SK-N-SH treated with all-trans-retinoic acid at 6 μM for 48 hours (cell line): ENCODE measurements around the gene SPATA12.

Experiments
- ATAC-seq: fragments of 200-7000 bp; cut with Tn5 transposase; 3 replicates; pipeline ENCODE4 v1.9.1; 2020; ENCODE audit warnings: mild to moderate bottlenecking, moderate library complexity
- ARNTL ChIP-seq: fragments of 450-650 bp; formaldehyde crosslinking; IDR thresholded peaks from 2 replicates; pipeline ENCODE4 v1.5.0; 2020; ENCODE audit warnings: low read depth, mild to moderate bottlenecking, moderate library complexity, borderline replicate concordance
- BACH2 ChIP-seq: fragments of 250-450 bp; sonication (Bioruptor Pico); IDR thresholded peaks from 2 replicates; pipeline ENCODE4 v1.9.0; 2021; ENCODE audit warnings: mild to moderate bottlenecking, borderline replicate concordance
- CREB5 ChIP-seq: fragments of 250-450 bp; sonication (Bioruptor Pico); IDR thresholded peaks from 2 replicates; pipeline ENCODE4 v1.5.1; 2020; ENCODE audit warnings: low read depth, mild to moderate bottlenecking, moderate library complexity
- CSDC2 ChIP-seq: fragments of 250-450 bp; sonication (Bioruptor Pico); IDR thresholded peaks from 2 replicates; pipeline ENCODE4 v1.5.0; 2020; ENCODE audit warnings: mild to moderate bottlenecking, moderate library complexity
- CSRNP3 ChIP-seq: fragments of 250-450 bp; sonication (Bioruptor Pico); IDR thresholded peaks from 2 replicates; pipeline ENCODE4 v1.5.1; 2021; ENCODE audit warnings: mild to moderate bottlenecking, moderate library complexity
- ESRRG ChIP-seq: fragments of 250-450 bp; sonication (Bioruptor Pico); IDR thresholded peaks from 2 replicates; pipeline ENCODE4 v1.6.1; 2021; ENCODE audit warnings: mild to moderate bottlenecking
- ISL1 ChIP-seq: fragments of 250-450 bp; sonication (Bioruptor Pico); IDR thresholded peaks from 2 replicates; pipeline ENCODE4 v2.1.2; 2022; ENCODE audit warnings: mild to moderate bottlenecking, moderate library complexity
- OSR1 ChIP-seq: fragments of 250-450 bp; sonication (Bioruptor Pico); IDR thresholded peaks from 2 replicates; pipeline ENCODE4 v1.8.0; 2022; ENCODE audit warnings: moderate library complexity, mild to moderate bottlenecking, inconsistent platforms
- PATZ1 ChIP-seq: fragments of 250-450 bp; sonication (Bioruptor Pico); IDR thresholded peaks from 2 replicates; pipeline ENCODE4 v1.8.0; 2020; ENCODE audit warnings: mild to moderate bottlenecking, moderate library complexity, borderline replicate concordance
- POU6F1 ChIP-seq: fragments of 250-450 bp; sonication (Bioruptor Pico); IDR thresholded peaks from 2 replicates; pipeline ENCODE4 v1.8.0; 2021; ENCODE audit warnings: low read depth, mild to moderate bottlenecking, moderate library complexity, borderline replicate concordance
- PPARA ChIP-seq: fragments of 250-450 bp; sonication (Bioruptor Pico); IDR thresholded peaks from 2 replicates; pipeline ENCODE4 v1.5.0; 2020; ENCODE audit warnings: mild to moderate bottlenecking, borderline replicate concordance
- RARB ChIP-seq: fragments of 250-450 bp; sonication (Bioruptor Pico); IDR thresholded peaks from 2 replicates; pipeline ENCODE4 v1.8.0; 2021; ENCODE audit warnings: mild to moderate bottlenecking, moderate library complexity
- SNAI2 ChIP-seq: fragments of 250-450 bp; sonication (Bioruptor Pico); IDR thresholded peaks from 2 replicates; pipeline ENCODE4 v1.5.0; 2020; ENCODE audit warnings: mild to moderate bottlenecking, moderate library complexity
- TCF4 ChIP-seq: fragments of 250-450 bp; sonication (Bioruptor Pico); IDR thresholded peaks from 2 replicates; pipeline ENCODE4 v1.8.0; 2021; ENCODE audit warnings: mild to moderate bottlenecking, moderate library complexity, borderline replicate concordance
- TOX ChIP-seq: fragments of 250-450 bp; sonication (Bioruptor Pico); IDR thresholded peaks from 2 replicates; pipeline ENCODE4 v1.8.0; 2021; ENCODE audit warnings: mild to moderate bottlenecking, moderate library complexity, borderline replicate concordance
- TSHZ2 ChIP-seq: fragments of 250-450 bp; sonication (Bioruptor Pico); IDR thresholded peaks from 2 replicates; pipeline ENCODE4 v1.5.0; 2020; ENCODE audit warnings: mild to moderate bottlenecking, moderate library complexity
- ZC3H10 ChIP-seq: fragments of 250-450 bp; sonication (Bioruptor Pico); IDR thresholded peaks from 2 replicates; pipeline ENCODE4 v1.5.1; 2021; ENCODE audit warnings: mild to moderate bottlenecking, moderate library complexity
- ZFP3 ChIP-seq: fragments of 250-450 bp; sonication (Bioruptor Pico); IDR thresholded peaks from 2 replicates; pipeline ENCODE4 v1.5.0; 2020; ENCODE audit warnings: mild to moderate bottlenecking, moderate library complexity
- ZNF565 ChIP-seq: fragments of 450-650 bp; formaldehyde crosslinking; conservative IDR thresholded peaks from 2 replicates; pipeline ENCODE4 v1.5.0; 2020; ENCODE audit warnings: low read depth, mild to moderate bottlenecking, moderate library complexity
- ZNF70 ChIP-seq: fragments of 450-650 bp; formaldehyde crosslinking; IDR thresholded peaks from 2 replicates; pipeline ENCODE4 v1.5.0; 2020; ENCODE audit warnings: mild to moderate bottlenecking, moderate library complexity
- ZNF8 ChIP-seq: fragments of 450-650 bp; formaldehyde crosslinking; IDR thresholded peaks from 2 replicates; pipeline ENCODE4 v1.5.0; 2020; ENCODE audit warnings: mild to moderate bottlenecking, moderate library complexity

The SPATA12 gene

GRCh38 chr3:57029924-57030323, 30.5 kb upstream of the SPATA12 start:
- peak; percentile 28 for ATAC-seq
- TF ChIP-seq ZNF565 (CRISPR knock-in tag) (no peak), TCF4 (no peak), ISL1 (CRISPR knock-in tag) (no peak), BACH2 (CRISPR knock-in tag) (no peak)
- TF ChIP-seq, all 23 proteins: peak for 0

- ATAC-seq: no peak
- TF ChIP-seq TOX (CRISPR knock-in tag) (no peak), PPARA (no peak), BACH2 (CRISPR knock-in tag) (no peak), CSDC2 (CRISPR knock-in tag) (no peak), OSR1 (CRISPR knock-in tag) (no peak), ESRRG (CRISPR knock-in tag) (no peak), ZNF8 (no peak), ZFP3 (CRISPR knock-in tag) (no peak), CREB5 (CRISPR knock-in tag) (no peak), PATZ1 (CRISPR knock-in tag) (no peak), CSRNP3 (CRISPR knock-in tag) (no peak), RARB (CRISPR knock-in tag) (no peak), ARNTL (no peak), ZNF70 (CRISPR knock-in tag) (no peak), ISL1 (CRISPR knock-in tag) (no peak)
These were observed 29.7 kb upstream of the SPATA12 start for GRCh38 chr3:57030721-57031120.

- no peak for ATAC-seq
- TF ChIP-seq CREB5 (CRISPR knock-in tag): no peak
- TF ChIP-seq ARNTL: no peak
- TF ChIP-seq BACH2 (CRISPR knock-in tag): no peak
- TF ChIP-seq ESRRG (CRISPR knock-in tag): no peak
- TF ChIP-seq POU6F1 (CRISPR knock-in tag): no peak
- TF ChIP-seq PPARA: no peak
- TF ChIP-seq ZNF8: no peak
- no peak for TF ChIP-seq CSRNP3 (CRISPR knock-in tag)
- TF ChIP-seq ZNF70 (CRISPR knock-in tag): no peak
- TF ChIP-seq PATZ1 (CRISPR knock-in tag): no peak
- no peak for TF ChIP-seq SNAI2 (CRISPR knock-in tag)
- no peak for TF ChIP-seq OSR1 (CRISPR knock-in tag)
- no peak for TF ChIP-seq ISL1 (CRISPR knock-in tag)
- no peak for TF ChIP-seq CSDC2 (CRISPR knock-in tag)
- TF ChIP-seq ZC3H10 (CRISPR knock-in tag): no peak
- no peak for TF ChIP-seq ZNF565 (CRISPR knock-in tag)
- no peak for TF ChIP-seq ZFP3 (CRISPR knock-in tag)
- TF ChIP-seq TSHZ2 (CRISPR knock-in tag): no peak
These were observed 28.6 kb upstream of the SPATA12 start for GRCh38 chr3:57031631-57032541.
